Measurements from ENCODE around the gene SIGLEC11. TPM values are rescaled to one million over a fixed set of nuclear protein-coding genes. Genes with fewer than 3 reads are reported as not detected.

The SIGLEC11 gene
- total and polyA plus RNA-seq, 4 donors = 0.49 to 8.9 (median 3.3) TPM

DNA sequence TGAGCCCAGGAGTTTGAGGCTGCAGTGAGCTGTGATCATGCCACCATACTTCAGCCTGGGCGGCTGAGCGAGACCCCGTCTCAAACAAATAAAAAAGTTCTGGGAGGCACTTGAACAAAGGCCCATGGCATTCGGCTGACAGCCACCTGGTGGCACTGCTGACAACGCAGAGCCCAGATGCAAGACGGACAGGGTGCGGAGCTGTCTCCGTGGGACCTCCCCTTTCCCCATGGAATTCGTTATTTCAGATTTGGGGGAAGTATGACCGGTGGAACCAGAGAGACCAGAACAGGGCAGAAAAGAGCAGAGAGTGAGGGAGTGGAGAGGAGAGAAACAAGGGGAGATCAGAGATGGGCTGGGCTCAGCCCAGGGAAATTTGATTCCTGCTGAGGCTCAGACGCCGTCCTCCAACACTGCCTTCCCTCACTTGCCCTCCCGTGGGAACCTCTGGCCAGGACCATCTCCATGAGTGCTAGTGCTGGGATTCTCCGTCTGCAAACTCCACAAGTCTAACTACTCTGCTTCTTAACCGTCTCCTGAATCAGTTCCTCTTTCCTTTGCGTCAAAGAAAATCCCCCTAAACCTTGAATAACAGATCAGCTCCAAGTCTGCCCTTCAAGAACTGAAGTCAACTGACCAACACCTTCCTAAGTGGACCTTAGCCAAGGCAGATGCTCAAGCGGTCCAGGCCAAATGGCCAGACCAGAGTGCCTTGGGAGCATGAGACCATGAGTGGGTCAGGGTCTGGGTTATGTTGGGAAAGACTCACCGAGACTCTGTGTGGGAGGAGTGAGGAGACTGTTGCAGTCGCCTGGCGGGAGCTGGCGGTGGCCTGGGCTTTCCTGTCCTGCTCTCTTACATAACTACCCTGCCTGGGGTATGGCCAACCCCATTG, 43.9 kb downstream of the SIGLEC11 start:
- H3K36me3 ChIP-seq (ENCODE audit: control insufficient read depth in 4 of 4, insufficient read depth in 3 of 4, low read depth in 1 of 4, low read length in 3 of 4) = peaks cover 0 to 5% (median 3%) of the 10 kb centered on the region in 4 donors
- H3K4me3 ChIP-seq (ENCODE audit: low read depth in 1 of 3, low read length in 3 of 3) = peak overlapping the region; percentile 38 to 61 (median 49)
- TF ChIP-seq TAF1 (conservative IDR thresholded peaks at IDR 0.05) (no peak), EGR1 (IDR thresholded peaks at IDR 0.05; ENCODE audit: low read depth in 2 of 2) (no peak), RAD21 (IDR thresholded peaks at IDR 0.05) (peak; percentile 84 to 86), HNF4A (conservative IDR thresholded peaks at IDR 0.05) (peak; percentile 60 to 64), SP1 (IDR thresholded peaks at IDR 0.05) (no peak), JUND (IDR thresholded peaks at IDR 0.05) (no peak), FOXA1 (IDR thresholded peaks at IDR 0.05) (no peak), FOXA2 (IDR thresholded peaks at IDR 0.05) (no peak), NR2F2 (IDR thresholded peaks at IDR 0.05) (no peak), RXRA (IDR thresholded peaks at IDR 0.05) (peak; percentile 44 to 63), YY1 (IDR thresholded peaks at IDR 0.05) (peak; percentile 30), HNF4G (IDR thresholded peaks at IDR 0.05) (no peak), GABPA (IDR thresholded peaks at IDR 0.05 in 1 of 2, conservative IDR thresholded peaks at IDR 0.05 in 1 of 2) (no peak)
- TF ChIP-seq, protein P1, sequence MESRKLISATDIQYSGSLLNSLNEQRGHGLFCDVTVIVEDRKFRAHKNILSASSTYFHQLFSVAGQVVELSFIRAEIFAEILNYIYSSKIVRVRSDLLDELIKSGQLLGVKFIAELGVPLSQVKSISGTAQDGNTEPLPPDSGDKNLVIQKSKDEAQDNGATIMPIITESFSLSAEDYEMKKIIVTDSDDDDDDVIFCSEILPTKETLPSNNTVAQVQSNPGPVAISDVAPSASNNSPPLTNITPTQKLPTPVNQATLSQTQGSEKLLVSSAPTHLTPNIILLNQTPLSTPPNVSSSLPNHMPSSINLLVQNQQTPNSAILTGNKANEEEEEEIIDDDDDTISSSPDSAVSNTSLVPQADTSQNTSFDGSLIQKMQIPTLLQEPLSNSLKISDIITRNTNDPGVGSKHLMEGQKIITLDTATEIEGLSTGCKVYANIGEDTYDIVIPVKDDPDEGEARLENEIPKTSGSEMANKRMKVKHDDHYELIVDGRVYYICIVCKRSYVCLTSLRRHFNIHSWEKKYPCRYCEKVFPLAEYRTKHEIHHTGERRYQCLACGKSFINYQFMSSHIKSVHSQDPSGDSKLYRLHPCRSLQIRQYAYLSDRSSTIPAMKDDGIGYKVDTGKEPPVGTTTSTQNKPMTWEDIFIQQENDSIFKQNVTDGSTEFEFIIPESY (IDR thresholded peaks at IDR 0.05) = no peak
- TF ChIP-seq, protein P2, sequence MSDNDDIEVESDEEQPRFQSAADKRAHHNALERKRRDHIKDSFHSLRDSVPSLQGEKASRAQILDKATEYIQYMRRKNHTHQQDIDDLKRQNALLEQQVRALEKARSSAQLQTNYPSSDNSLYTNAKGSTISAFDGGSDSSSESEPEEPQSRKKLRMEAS (IDR thresholded peaks at IDR 0.05) = peak; percentile 36
- TF ChIP-seq, protein P3, sequence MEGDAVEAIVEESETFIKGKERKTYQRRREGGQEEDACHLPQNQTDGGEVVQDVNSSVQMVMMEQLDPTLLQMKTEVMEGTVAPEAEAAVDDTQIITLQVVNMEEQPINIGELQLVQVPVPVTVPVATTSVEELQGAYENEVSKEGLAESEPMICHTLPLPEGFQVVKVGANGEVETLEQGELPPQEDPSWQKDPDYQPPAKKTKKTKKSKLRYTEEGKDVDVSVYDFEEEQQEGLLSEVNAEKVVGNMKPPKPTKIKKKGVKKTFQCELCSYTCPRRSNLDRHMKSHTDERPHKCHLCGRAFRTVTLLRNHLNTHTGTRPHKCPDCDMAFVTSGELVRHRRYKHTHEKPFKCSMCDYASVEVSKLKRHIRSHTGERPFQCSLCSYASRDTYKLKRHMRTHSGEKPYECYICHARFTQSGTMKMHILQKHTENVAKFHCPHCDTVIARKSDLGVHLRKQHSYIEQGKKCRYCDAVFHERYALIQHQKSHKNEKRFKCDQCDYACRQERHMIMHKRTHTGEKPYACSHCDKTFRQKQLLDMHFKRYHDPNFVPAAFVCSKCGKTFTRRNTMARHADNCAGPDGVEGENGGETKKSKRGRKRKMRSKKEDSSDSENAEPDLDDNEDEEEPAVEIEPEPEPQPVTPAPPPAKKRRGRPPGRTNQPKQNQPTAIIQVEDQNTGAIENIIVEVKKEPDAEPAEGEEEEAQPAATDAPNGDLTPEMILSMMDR (IDR thresholded peaks at IDR 0.05; ENCODE audit: low read depth, low read length, missing input control) = peak; percentile 73
- TF ChIP-seq, protein P4, sequence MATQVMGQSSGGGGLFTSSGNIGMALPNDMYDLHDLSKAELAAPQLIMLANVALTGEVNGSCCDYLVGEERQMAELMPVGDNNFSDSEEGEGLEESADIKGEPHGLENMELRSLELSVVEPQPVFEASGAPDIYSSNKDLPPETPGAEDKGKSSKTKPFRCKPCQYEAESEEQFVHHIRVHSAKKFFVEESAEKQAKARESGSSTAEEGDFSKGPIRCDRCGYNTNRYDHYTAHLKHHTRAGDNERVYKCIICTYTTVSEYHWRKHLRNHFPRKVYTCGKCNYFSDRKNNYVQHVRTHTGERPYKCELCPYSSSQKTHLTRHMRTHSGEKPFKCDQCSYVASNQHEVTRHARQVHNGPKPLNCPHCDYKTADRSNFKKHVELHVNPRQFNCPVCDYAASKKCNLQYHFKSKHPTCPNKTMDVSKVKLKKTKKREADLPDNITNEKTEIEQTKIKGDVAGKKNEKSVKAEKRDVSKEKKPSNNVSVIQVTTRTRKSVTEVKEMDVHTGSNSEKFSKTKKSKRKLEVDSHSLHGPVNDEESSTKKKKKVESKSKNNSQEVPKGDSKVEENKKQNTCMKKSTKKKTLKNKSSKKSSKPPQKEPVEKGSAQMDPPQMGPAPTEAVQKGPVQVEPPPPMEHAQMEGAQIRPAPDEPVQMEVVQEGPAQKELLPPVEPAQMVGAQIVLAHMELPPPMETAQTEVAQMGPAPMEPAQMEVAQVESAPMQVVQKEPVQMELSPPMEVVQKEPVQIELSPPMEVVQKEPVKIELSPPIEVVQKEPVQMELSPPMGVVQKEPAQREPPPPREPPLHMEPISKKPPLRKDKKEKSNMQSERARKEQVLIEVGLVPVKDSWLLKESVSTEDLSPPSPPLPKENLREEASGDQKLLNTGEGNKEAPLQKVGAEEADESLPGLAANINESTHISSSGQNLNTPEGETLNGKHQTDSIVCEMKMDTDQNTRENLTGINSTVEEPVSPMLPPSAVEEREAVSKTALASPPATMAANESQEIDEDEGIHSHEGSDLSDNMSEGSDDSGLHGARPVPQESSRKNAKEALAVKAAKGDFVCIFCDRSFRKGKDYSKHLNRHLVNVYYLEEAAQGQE (IDR thresholded peaks at IDR 0.05) = peak; percentile 37
- TF ChIP-seq, protein P5, sequence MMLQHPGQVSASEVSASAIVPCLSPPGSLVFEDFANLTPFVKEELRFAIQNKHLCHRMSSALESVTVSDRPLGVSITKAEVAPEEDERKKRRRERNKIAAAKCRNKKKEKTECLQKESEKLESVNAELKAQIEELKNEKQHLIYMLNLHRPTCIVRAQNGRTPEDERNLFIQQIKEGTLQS (IDR thresholded peaks at IDR 0.05) = no peak
- H3K9ac ChIP-seq (ENCODE audit: low read depth in 1 of 2, low read length in 2 of 2) = peak overlapping the region; percentile 30 to 67
- peaks cover 5 to 41% (median 19%) of the 10 kb centered on the region in 4 donors for H3K4me1 ChIP-seq (ENCODE audit: control insufficient read depth in 4 of 4, insufficient read depth in 4 of 4, low read length in 3 of 4)
- no peaks in the 10 kb centered on the region for H3K27me3 ChIP-seq (ENCODE audit: control insufficient read depth in 4 of 4, insufficient read depth in 4 of 4, low read length in 3 of 4)
- 37% methylated on average over 21 of the region's 21 CpGs for WGBS
- DNase-seq (ENCODE audit: low spot score) = no peak
- H3K27ac ChIP-seq (ENCODE audit: low read depth in 1 of 2, low read length in 2 of 2) = peak overlapping the region; percentile 91
- no peaks in the 10 kb centered on the region for H3K9me3 ChIP-seq (ENCODE audit: control insufficient read depth in 4 of 4, low read length in 3 of 4)

Measured in liver (tissue), 9 donors.